AG04449 (cell line): ENCODE results near the gene DNTT.

ENCODE experiments used
- CTCF ChIA-PET: fragments of 350-600 bp; formaldehyde crosslinking; extraction: SDS; loops from one replicate; lab custom pipeline; 2021; ENCODE audit warnings: antibody characterized with exemption; lab: Yijun Ruan, JAX
- POLR2A ChIA-PET: fragments of 400-600, 350-600 bp; formaldehyde crosslinking; extraction: SDS; loops from one replicate; lab custom pipeline; 2020; ENCODE audit warnings: antibody characterized with exemption, inconsistent platforms; lab: Yijun Ruan, JAX
- DNase-seq: peaks from one replicate; pipeline ENCODE4 v3.0.0-alpha.2; 2010; ENCODE audit warnings: low read depth, low spot score
- H3K4me3 ChIP-seq: 2 replicates; pipeline ENCODE4 v1.5.1; 2011; ENCODE audit warnings: low read depth, mild to moderate bottlenecking, control low read depth, low read length
- CTCF ChIP-seq: IDR thresholded peaks from one replicate; pipeline ENCODE4 v1.5.1; 2011; ENCODE audit warnings: mild to moderate bottlenecking, moderate library complexity, low read length, control low read depth, inconsistent platforms; ENCODE audit not compliant: insufficient read depth; ENCODE audit errors: missing control alignments

The DNTT gene

GRCh38 chr10:96261132-96261531 lies 43.1 kb upstream of the DNTT start:
- no peak for DNase-seq
- ChIA-PET POLR2A (no interaction called here), CTCF (interaction anchor here (1.5 kb wide), 1 partner anchor 73 kb away, joined by 3 read pairs; no protein-coding TSS in a partner anchor)
- H3K4me3 ChIP-seq: no peak overlapping the region
- TF ChIP-seq CTCF: no peak

GRCh38 chr10:96261930-96262329 lies 42.3 kb upstream of the DNTT start:
- ChIA-PET POLR2A (no interaction called here), CTCF (interaction anchor here (1.1 to 1.5 kb wide), 2 partner anchors 72 to 245 kb away, joined by 3 read pairs; no protein-coding TSS in a partner anchor)
- no peak for DNase-seq
- no peak for TF ChIP-seq CTCF
- H3K4me3 ChIP-seq: no peak overlapping the region

GRCh38 chr10:96263176-96263575 lies 41.1 kb upstream of the DNTT start:
- H3K4me3 ChIP-seq: no peak overlapping the region
- no peak for TF ChIP-seq CTCF
- POLR2A ChIA-PET: no interaction called here
- CTCF ChIA-PET: no interaction called here
- DNase-seq: no peak

- ChIA-PET POLR2A (no interaction called here), CTCF (no interaction called here)
- no peak for TF ChIP-seq CTCF
- DNase-seq: no peak
- H3K4me3 ChIP-seq: no peak overlapping the region
These were observed 40.6 kb upstream of the DNTT start for GRCh38 chr10:96263669-96264068.

GRCh38 chr10:96264938-96265337 lies 39.3 kb upstream of the DNTT start:
- ChIA-PET POLR2A (interaction anchor here (0.5 kb wide), 1 partner anchor 137 kb away, joined by 3 read pairs; no protein-coding TSS in a partner anchor), CTCF (no interaction called here)
- H3K4me3 ChIP-seq: no peak overlapping the region
- TF ChIP-seq CTCF: no peak
- no peak for DNase-seq

- CTCF ChIA-PET: no interaction called here
These were observed 38.0 kb upstream of the DNTT start for GRCh38 chr10:96266118-96266770.

More at GRCh38 chr10:96266118-96266770, 38.0 kb upstream of the DNTT start:
- TF ChIP-seq CTCF: no peak
- H3K4me3 ChIP-seq: no peak overlapping the region
- DNase-seq: no peak
- POLR2A ChIA-PET: no interaction called here
